OCI-LY7 (cell line): ENCODE results near the gene FUT7.
A peak's percentile ranks its signal among the peaks of the same experiment; 100 is the strongest.

Experiments
- CTCF ChIP-seq: fragments of 200-600 bp; sonication (generic); conservative IDR thresholded peaks from 2 replicates; pipeline ENCODE4 v1.5.1; 2014; ENCODE audit warnings: mild to moderate bottlenecking, antibody characterized with exemption, low read length, moderate library complexity, mixed read lengths
- EZH2phosphoT487 ChIP-seq: fragments of 200-600 bp; sonication (generic); IDR thresholded peaks from 2 replicates; pipeline ENCODE4 v1.6.1; 2018; ENCODE audit warnings: low read depth, borderline replicate concordance, mild to moderate bottlenecking, mixed run types, antibody characterized with exemption, low read length, moderate library complexity, mixed read lengths

- TF ChIP-seq CTCF (peak; percentile 62; the same call in 1 of the 2 replicates), EZH2phosphoT487 (no peak)
Observed at GRCh38 chr9:137028263-137029057, 3.4 kb downstream of the FUT7 start.
